ENCODE data around the gene PLCE1.

Gene PLCE1

DNA sequence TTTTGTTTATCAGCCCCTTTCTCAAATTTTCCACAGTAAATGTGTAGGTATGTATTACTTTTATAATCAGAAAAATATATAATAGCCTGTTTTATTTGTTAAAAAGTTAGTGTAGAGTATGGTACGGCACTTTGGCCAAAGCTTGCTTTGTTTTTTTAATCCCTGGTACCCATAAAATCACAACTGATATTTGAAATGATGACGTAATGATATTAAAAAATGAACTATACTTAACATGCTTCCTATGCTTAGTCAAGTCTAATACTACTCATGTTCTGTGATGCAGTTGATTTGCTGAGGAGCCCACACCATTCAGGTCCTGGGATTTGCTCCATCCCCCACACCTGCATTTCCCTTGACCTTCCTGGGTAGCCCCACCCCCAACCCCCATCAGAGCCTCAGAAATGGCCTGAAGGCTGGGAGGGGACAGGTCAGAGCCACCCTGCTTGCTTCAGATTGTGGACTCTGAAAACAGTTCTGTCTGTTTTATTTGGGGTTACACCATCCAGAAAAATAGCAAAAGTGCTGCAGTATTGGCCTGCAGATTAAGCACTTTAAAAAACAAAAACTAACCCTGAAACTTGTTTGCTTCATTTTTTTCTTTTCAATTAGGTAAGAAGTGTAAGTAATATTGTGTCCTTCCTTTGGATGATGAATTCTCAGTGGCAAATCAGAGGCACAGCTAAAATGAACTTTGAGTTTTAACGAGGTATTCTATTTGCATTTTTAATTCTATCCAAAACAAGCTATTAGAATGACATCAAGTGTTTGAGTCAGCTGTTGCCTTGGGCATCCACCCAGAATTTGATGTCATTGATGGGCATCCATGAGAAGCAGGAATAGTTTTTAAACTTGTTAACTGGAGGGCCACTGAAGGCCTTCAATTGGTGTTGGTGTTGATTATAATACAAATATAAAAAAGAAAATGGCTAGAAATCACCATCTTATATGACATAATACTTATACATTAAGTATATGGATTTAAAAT is 23.3 kb downstream of the PLCE1 start:
- H3K4me3 ChIP-seq (ENCODE audit: low read length), result no peak overlapping the region
- TF ChIP-seq, protein P1, sequence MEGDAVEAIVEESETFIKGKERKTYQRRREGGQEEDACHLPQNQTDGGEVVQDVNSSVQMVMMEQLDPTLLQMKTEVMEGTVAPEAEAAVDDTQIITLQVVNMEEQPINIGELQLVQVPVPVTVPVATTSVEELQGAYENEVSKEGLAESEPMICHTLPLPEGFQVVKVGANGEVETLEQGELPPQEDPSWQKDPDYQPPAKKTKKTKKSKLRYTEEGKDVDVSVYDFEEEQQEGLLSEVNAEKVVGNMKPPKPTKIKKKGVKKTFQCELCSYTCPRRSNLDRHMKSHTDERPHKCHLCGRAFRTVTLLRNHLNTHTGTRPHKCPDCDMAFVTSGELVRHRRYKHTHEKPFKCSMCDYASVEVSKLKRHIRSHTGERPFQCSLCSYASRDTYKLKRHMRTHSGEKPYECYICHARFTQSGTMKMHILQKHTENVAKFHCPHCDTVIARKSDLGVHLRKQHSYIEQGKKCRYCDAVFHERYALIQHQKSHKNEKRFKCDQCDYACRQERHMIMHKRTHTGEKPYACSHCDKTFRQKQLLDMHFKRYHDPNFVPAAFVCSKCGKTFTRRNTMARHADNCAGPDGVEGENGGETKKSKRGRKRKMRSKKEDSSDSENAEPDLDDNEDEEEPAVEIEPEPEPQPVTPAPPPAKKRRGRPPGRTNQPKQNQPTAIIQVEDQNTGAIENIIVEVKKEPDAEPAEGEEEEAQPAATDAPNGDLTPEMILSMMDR (conservative IDR thresholded peaks at IDR 0.05; ENCODE audit: low read depth, low read length), result no peak
- DNase-seq (ENCODE audit: low read depth), result no peak

DNA sequence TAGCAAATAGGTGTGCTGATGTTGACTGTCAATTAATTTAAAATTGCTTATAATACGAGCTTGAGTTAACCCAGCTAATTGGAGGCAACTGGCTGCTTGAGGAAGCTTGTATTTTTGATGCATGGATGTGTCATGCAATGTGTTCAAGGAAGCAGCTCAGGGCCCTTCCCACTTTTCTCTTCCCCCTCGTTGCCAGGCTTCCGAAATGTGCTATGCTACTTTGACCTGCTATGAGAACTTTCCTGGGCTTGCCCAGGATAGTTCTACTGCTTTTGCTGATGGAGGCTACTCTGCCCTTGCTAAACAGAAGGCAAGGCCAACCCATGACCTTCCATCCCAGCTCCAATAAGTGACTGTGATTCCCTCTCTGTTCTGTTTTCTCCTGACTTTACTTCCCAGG is 24.4 kb downstream of the PLCE1 start:
- H3K4me3 ChIP-seq (ENCODE audit: low read length), result no peak overlapping the region
- TF ChIP-seq, protein P1 (conservative IDR thresholded peaks at IDR 0.05; ENCODE audit: low read depth, low read length), result no peak
- DNase-seq (ENCODE audit: low read depth), result no peak

DNA sequence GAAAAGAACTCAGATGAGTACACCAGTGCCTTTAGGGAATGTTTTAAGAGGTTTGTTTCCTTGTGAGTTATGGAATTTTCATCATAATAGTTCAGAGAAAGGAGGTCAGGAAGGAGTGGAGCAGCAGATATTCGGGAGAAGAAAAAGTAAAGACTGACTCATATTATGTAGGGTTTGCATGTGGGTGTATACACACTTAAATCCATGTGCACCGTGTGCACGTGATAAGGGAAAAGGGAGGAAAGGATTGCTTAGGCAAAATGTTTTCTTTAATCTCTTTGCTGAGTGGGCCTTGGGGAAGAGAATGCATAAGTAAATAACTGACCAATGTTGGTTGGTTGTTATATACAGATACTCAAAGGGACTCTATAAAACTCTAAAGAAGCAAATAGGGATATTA is 30.2 kb downstream of the PLCE1 start:
- no peak overlapping the region for H3K4me3 ChIP-seq (ENCODE audit: low read length)
- TF ChIP-seq, protein P1 (conservative IDR thresholded peaks at IDR 0.05; ENCODE audit: low read depth, low read length), result no peak
- DNase-seq (ENCODE audit: low read depth), result no peak

DNA sequence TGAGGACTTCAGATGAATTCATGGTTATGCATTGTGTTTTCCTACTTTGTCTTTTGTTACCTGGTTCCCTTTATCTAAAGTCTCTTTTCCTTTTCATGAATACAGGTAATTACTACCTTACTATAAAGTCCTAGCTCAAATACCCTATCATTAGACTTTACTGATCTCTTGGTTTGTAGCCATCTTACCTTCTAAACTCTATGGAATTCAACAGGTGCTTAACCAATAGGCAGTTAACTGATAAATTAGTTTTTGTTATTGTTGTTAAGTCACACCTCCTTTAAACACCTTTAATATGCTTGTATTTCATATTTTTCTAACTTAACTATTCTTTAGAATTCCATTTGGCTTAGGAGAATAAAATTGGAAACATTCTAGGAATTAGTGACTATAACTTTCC is 30.7 kb downstream of the PLCE1 start:
- DNase-seq (ENCODE audit: low read depth), result no peak
- H3K4me3 ChIP-seq (ENCODE audit: low read length), result no peak overlapping the region
- TF ChIP-seq, protein P1 (conservative IDR thresholded peaks at IDR 0.05; ENCODE audit: low read depth, low read length), result no peak

DNA sequence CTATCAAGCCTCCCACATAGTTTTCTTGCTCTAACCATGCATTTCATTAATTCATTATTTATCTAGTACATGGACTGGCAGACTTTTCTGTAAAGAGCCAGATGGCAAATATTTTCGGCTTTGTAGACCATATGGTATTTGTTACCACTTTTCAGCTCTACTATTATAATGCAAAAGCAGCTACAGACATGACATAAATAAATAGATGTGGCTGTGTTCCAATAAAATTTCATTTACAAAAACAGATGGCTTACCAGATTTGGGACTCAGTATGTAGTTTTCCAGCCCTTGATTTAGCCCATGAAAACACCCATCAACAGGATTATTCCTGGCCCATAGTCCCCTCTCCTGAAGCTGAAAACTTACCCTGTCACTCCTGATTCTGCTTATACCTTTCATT is 32.1 kb downstream of the PLCE1 start:
- TF ChIP-seq, protein P1 (conservative IDR thresholded peaks at IDR 0.05; ENCODE audit: low read depth, low read length), result no peak

DNA sequence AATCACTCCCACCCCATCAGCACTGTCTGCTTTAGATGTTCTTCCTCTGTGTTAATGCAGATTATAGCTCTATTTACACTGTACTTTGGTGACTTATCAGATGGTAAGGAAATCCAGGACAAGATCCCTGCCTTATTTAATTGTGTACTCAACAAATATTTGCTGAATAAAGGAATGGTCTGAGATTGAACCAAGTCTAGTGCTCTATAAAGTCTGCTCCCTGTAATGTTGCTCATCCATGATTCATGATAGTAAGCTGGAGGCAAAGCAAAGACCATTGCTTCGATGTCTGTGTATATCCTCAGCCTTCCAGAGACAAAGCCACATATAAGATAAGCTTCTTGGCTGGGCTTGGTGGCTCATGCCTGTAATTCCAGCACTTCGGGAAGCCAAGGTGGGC is 33.5 kb downstream of the PLCE1 start:
- no peak overlapping the region for H3K4me3 ChIP-seq (ENCODE audit: low read length)
- TF ChIP-seq, protein P1 (conservative IDR thresholded peaks at IDR 0.05; ENCODE audit: low read depth, low read length), result no peak
- DNase-seq (ENCODE audit: low read depth), result no peak

More for the DNA sequence above, 32.1 kb downstream of the PLCE1 start:
- H3K4me3 ChIP-seq (ENCODE audit: low read length), result no peak overlapping the region
- no peak for DNase-seq (ENCODE audit: low read depth)

DNA sequence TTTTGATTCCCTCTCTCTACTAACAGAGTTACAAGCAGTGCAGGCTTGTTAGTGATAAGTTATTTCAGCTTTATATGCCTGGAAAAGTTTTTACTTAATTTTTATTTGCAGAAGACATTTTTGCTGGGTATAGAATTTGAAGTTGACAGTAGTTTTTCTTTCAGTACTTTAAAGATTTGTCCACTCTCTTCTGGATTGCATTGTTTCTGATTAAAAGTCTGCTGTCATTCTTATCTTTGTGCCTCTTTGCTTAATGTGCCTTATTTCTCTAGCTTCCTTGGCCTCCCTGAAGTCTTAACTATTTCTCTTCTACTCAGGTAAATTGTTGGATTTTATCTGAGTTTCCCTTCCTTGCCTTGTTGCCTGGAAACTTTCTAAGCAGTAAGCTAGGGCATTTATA is 36.2 kb downstream of the PLCE1 start:
- no peak for DNase-seq (ENCODE audit: low read depth)
- TF ChIP-seq, protein P1 (conservative IDR thresholded peaks at IDR 0.05; ENCODE audit: low read depth, low read length), result no peak
- no peak overlapping the region for H3K4me3 ChIP-seq (ENCODE audit: low read length)

Measured in retinal pigment epithelial cell (primary cell).